GM19468 (cell line): Measurements from ENCODE around the gene GPBP1.

Experiments used
- ATAC-seq: cut with Tn5 transposase; IDR thresholded peaks from one replicate; pipeline ENCODE4 v1.9.1; 2021; ENCODE audit warnings: mild to moderate bottlenecking, moderate library complexity, moderate number of reproducible peaks; ENCODE audit not compliant: unreplicated experiment; ENCODE audit errors: extremely low read depth

GPBP1 gene

DNA sequence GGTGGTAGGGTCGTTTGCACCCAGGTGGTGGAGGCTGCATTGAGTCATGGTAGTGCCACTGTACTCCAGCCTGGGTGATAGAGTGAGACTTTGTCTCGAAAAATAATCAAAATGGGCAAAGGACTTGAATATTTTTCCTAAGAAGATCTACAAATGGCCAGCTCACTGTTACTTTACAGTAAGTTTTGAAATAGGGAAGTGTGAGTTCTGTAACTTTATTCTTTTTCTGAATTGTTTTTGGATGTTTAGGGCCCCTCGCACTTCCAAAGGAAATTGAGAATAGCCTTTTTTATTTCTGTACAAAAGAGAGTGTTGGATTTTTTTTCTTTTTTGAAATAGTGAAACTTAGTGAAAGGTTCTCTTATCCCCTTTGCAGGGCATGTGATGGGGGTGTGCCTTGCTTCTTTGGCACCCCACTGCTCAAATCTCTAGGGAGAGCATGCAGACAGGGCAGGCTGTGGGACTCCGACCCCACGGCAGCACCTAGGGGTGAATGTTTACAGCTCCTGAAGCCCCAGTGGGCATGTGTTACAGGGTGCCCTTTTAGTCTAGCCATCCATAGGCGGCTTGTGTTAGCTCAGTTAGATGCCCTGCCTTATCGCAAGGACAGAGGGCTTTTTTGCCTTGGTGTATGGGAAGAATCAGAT is 33.3 kb downstream of the GPBP1 start:
- ATAC-seq = no peak

DNA sequence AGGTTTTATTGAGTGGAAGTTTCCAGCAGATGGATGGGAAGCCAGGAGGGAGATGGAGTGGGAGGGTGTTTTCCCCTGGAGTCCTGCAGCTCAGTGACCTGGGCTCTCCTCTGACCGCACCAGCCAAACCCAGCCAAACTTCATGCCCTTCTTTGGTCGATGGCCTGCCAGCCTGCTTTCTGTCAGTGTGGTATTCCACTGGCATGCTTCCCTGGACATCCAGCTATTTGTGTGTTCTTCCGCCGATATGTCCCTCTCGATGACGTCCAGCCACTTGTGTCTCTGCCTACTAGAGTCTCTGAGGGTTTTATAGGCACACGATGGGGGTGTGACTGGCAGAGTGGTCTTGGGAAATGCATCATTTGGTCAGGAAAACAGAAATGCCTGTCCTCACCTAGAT is 33.8 kb downstream of the GPBP1 start:
- no peak for ATAC-seq

DNA sequence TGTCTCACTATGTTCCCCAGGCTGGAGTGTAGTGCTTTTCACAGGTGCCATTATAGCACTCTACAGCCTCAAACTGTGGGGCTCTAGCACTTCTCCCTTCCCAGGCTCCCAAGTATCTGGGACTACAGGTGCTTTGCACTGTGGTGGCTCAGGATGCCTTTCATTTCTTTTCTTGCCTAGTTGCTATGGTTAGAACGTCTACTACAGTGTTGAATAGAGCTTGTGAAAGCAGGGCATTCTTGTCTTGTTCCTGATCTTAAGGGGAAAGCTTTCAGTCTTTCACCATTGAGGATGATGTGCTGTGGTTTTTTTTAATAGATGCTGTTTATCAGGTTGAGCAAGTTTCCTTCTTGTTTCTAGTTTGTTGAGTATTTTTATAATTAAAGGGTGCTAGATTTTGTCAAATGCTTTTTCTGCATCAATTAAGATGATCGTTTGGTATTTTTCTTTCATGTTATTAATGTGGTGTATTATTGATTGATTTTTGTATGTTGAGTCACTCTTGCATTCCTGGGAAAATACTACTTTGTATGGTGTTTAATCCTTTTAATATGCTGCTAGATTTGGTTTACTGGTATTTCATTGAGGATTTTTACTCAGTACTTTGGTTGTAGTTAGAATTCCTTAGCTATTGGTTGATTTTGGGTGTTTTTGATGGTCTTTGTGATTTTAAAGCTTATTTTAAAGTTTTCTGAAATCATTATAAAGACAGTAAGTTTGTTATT is 35.6 kb downstream of the GPBP1 start:
- no peak for ATAC-seq

DNA sequence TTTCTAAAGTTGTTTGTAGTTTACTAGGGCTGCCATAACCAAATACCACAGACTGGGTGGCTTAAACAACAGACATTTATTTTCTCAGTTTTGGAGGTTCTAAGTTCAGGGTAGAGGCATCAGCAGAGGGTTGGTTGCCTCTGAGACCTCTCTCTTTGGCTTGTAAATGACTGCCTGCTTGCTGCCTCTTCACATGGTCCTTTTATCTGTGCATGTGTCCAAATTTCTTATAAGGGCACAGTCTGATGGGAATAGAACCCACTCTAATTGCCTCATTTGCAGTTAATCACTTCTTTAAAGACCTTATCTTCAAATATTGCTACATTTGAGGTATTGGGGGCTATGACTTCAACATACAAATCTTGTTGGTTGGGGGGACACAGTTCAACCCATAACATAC is 36.8 kb downstream of the GPBP1 start:
- ATAC-seq = no peak

DNA sequence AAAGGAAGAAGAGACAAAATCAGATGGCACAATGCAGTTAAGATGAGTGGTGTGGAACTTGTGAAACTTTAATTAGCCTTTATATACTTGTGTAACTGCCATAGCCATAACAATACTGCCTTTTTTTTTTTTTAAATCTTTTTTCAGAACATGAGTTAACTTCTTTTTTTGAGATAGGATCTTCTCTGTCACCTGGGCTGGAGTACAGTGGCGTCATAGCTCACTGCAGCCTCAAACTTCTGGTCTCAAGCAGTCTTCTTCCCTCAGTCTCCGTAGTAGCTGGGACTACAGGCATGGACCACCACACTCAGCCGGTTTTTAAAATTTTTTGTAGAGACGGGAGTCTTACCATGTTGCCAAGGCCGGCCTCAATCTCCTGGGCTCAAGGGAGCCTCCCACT is 37.2 kb downstream of the GPBP1 start:
- ATAC-seq = no peak

DNA sequence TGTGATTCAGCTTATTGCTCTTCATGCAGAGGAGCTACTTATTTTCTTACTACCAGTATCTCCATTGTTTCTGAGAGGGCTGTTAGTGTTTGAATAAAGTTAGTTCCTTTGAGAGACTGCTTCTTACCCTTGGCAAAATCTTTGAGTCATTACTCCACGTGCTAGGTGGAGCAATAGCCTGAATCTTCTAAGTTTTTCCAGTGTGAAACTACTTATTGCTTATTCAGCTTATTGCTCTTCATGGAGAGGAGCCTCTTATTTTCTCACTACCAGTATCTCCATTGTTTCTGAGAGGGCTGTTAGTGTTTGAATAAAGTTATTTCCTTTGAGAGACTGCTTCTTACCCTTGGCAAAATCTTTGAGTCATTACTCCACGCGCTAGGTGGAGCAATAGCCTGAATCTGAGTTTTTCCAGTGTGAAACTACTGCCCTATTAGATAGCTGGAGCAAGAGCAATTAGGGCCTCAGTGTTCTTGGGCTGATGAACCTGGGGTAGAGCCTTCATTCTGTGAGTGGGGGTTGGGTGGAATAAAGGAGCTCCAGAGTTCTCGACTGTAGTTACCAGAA is 41.9 kb downstream of the GPBP1 start:
- no peak for ATAC-seq

DNA sequence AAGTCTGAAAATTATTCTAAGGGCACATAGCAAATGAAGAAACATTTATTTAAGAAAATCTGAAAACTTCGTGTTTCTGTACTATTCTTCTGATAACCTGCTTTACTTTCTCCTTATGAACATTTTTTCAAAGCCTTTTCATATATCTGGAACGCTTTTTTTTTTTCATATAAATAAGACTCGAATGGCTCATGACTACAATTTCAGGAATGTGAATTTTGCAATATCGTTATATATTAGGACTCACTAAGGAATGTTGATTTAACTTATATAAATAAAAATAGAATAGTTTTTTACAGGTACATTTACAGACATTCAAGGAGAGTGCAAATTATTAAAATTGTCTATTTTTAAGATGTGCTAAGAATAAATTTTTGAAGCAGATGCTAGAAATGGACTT is 42.9 kb downstream of the GPBP1 start:
- ATAC-seq = no peak

DNA sequence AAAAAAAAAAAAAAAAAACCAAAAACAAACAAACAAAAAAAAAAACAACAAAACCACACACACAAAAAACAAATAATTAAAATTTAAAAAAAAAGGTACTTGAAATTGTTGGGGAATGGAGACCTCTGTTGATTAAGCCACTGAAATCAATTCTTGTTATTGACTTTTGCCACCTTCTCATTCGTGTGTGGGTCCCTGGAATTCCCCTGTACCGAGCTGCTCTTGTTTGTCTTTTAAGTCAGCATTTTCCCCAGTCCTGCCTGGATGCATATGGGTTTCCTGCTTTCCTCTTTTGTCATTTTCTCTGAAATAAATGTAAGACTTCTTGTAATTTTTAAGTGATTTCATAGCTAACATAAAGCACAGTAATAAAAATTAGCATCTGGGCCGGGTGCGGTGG is 45.5 kb downstream of the GPBP1 start:
- no peak for ATAC-seq

DNA sequence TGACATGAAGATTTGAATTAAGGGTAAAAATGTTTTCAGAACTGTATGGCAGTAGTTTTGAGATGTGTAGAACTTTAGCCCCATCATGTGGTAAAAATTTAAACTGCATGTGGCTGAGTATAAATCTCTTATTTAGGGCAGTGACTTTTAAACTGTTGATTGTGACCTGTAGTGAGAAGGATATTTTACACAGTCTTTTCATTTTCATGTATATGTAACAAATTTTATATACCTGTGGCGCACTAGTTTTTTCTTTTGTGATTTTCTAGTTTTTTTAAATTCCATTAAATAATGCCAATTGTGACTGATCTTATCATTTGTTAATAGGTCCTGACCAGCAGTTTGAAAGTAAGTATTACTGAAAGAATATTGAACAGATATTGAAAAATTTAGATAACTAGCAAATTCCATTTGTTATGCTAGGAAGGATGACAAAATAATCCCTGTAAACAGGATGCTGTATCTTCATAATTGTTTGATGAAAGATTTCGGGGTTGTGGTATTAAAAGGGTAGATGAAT is 47.2 kb downstream of the GPBP1 start:
- ATAC-seq = no peak

DNA sequence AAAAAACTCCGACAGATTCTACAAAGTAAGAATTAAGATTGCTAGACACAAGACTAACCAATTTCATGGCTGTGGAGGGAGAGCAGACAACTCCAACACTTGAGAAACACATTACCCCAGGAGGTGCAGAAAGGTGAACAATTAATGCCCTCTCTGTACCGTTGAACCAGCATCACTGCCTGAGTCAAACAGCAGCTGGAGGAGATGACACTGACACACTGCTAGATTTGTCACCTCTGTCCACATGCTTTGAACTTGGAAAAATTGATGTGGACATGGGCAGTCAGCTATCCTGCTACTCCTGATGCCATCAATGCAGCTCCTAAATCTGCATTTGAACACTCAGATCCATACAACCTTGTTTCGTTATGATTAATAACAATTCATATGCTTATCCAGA is 51.7 kb downstream of the GPBP1 start:
- ATAC-seq = no peak

DNA sequence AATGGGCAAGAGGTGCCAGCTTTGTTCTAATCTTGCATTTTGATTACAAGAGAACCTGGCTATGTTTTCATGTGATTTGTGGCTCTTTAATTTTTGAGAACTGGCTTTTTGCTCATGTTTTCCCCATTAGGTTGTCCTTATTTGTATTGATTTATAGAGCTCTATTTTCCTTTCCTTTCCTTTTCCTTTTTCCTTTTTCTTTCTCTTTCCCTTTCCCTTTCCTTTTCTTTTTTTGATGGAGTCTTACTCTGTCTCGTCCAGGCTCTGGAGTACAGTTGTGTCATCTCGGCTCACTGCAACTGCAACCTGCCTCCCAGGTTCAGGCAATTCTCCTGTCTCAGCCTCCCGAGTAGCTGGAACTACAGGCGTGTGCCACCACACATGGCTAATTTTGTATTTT is 55.5 kb downstream of the GPBP1 start:
- no peak for ATAC-seq

DNA sequence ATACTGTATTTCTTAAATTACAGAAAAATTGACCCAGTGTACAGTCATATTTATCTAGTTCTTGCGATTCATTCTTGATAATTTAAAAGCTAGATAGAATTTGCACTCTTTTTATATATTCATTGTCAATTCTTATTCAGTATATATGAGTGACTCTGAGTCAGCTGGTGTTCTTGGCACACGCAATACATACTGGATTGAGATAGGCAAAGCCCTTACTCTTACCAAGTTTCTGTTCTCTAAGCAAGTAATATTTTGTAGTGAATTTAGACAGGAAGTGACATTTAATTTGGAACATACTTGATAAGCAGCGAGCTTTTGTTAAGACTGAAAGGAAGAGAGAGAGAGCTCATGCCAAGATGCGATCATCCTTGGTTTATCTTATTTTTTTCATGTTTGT is 57.7 kb downstream of the GPBP1 start:
- no peak for ATAC-seq

DNA sequence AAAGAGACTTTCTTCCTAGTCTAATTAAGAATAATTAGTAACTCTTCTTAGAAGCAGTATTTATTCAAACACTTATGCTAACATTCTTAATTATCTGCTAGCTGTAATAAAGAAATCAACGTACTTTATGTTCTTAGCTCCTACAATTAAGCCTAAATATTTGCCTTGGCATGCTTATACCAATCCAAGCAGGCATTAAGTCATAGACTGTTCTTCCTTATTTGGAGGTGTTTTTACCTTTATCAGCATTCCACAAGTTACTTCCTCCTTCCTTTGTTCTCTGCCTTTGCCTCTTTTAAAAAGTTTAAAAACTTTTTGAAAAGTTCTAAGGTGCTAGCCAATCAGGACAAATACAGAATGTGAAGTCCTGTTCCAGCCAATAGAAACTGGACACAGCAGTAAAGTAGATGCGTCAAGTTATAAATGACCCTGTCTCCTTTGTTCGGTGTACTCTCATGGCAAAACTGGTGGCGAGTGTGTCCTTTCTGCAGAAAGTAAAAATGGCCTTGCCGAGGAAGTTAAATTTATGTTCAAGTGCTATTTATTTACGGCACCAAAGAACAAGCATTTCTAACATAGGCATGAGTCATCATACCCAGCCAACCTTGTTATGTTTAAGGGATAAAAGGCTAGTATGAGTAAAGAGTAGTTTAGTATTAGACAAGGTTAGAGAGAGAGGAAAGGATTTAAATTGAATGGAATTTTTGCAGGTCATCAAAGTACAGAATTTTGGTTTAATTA is 58.6 kb downstream of the GPBP1 start:
- ATAC-seq = no peak

DNA sequence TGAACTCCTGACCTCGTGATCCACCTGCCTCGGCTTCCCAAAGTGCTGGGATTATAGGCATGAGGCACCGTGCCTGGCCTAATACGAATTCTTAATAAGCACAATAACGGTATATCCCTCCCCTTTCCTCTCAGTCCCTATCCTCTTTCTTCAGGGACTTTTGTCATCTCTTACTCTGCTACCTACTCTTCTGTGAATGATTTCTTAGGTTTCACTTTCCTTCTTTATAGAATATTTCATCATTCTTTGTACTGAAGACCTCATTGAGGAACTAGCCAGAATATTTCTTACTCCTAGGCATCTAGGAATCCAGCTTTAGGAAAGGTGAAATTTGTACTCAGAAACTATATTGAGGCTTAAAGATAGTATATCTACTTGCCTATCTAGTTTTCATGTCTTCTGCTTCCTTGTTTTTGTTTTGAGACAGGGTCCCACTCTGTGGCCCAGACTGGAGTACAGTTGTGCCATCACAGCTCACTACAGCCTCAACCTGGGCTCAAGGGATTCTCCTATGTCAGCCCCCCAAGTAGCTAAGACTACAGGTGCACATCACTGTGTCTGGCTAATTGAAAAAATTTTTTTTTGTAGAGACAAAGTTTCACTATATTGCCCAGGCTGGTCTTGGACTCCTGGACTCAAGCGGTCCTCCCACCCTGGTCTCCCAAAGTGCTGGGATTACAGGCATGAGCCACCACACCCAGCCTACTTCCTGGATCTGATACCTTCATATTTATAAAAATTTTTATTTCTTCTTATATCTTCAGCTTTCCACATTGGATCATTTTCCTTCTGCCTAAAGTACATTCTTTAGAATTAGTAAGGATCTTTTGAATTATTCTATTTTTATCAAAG is 69.7 kb downstream of the GPBP1 start:
- peak; percentile 56 for ATAC-seq

DNA sequence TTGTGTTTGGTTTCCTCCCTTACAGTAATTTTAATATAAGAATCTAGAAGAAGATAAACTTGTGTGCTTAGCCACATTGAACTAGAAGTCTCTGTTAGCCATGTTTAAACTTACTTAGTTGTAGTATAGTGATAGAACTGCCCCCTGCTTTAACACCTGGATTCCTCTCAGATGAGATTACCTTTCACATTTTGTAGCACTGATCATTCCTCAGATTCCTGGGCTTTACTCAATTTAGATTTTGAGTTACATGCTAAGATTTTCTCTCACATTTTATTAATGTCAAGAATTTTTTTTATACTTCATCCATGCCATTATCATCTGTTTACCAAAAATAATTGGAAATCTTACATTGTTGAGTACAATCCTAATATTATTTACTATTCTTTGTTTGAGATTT is 70.5 kb downstream of the GPBP1 start:
- ATAC-seq = no peak

DNA sequence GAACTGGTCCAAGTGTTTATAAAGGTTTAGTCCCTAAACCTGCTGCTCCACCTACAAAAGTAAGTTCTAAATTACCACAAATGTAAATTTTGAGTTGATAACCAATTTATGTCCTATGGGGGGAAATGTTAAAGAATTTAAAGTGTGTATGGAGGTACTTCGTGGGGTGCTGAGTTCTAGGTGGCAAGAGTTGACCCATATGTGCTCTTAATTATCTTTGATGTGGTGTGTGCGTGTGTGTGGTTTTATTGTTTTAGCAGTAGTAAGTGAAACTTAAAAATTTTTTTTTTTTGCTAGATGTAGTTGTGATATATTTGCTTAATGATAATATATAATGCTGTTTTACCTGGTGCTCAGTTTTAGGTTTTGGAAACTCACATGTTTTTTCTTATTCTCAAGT is 72.6 kb downstream of the GPBP1 start:
- ATAC-seq = no peak

DNA sequence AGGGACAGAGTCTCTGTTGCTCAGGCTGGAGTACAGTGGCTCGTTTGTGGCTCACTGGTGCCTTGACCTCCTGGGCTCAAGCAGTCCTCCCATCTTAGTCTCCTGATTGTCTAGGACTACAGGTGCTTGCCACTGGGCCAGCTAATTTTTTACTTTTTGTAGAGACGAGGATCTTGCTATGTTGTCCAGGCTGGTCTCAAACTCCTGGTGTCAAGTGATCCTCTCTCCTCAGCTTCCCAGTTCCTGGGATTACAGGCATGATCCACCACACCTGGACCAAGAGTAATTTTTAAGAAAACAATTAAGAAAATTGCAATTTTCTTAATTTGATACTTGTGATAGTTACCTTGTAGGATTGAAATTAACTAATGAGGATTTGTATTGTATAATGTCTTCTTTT is 73.9 kb downstream of the GPBP1 start:
- no peak for ATAC-seq

DNA sequence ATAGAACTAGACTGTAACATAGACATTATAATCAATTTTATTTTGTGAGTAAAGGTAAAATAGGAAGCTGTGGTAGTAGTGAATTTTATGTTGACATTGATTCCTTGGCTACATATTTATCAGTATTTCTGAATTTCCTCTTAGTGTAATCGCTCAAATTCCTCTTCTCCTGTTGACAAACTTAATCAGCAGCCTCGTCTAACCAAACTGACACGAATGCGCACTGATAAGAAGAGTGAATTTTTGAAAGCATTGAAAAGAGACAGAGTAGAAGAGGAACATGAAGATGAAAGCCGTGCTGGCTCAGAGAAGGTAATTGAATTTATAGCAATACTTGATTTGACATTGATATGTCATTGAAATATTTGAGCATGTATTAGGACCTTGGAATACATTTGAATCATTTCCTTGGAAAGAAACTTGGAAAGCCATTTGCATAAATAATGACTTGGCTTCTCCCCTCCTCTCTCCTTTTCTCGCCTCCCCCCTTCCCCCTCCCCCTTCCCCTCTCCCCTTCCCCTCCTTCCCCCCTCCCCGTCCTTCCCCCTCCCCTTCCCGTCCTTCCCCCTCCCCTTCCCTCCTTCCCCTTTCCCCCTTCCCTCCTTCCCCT is 75.5 kb downstream of the GPBP1 start:
- ATAC-seq = no peak

DNA sequence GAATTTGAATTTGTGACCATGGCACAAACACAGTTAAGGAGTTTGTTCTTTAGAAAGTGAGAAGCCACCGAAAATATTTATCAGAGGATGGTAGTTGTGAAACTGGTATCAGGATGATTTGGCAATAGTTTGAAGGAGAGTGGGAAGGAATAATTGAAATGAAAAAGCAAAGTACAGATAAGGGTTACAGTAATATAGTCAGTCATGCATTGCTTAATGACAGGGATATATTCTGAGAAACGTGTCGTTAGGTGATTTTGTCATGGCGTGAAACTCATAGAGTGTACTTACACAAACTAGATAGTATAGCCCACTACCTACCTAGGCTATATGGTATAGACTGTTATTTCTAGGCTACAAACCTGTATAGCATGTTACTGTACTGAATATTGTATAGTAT is 84.2 kb downstream of the GPBP1 start:
- ATAC-seq = no peak

DNA sequence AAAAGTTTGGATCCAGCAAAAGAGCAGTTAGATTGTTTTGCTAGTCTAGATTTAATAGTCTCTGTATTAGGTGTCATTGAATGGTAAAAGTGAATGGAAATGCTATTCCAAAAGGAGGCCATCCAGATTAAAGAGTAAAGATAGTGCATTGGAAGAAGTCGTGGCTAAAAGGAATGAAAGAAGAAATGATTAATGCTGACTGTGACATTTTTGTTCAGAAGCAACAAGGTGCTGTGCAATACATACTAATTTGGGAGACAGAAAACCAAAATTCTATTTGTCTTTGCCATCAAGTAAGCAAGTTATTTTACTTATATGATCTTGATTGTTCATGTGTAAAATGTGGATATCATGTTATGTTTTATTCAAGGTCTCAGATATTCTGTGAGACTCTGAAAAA is 85.1 kb downstream of the GPBP1 start:
- no peak for ATAC-seq
